HEK293 (cell line): ENCODE measurements around the gene MAPK12.

Experiments
- CTCF ChIA-PET: fragments of 350-600 bp; formaldehyde crosslinking; extraction: SDS; loops from one replicate; lab custom pipeline; 2021; ENCODE audit warnings: antibody characterized with exemption; lab: Yijun Ruan, JAX
- POLR2A ChIA-PET: fragments of 300-600 bp; formaldehyde crosslinking; extraction: SDS; loops from one replicate; lab custom pipeline; 2020; ENCODE audit warnings: antibody characterized with exemption, inconsistent platforms; lab: Yijun Ruan, JAX
- H3K27ac ChIP-seq: fragments of 200-500 bp; sonication (Bioruptor generic); 2 replicates; pipeline ENCODE4 v1.5.1; 2014; ENCODE audit warnings: low read depth, low read length, control low read depth, inconsistent platforms; ENCODE audit errors: extremely low read depth
- H3K36me3 ChIP-seq, 2 experiments: fragments of 200-500 bp in 1 of 2; sonication (Bioruptor generic) in 1 of 2; 1 replicate in 1 of 2; 2 replicates in 1 of 2; pipeline ENCODE4 v1.5.1; 2014 to 2017; ENCODE audit warnings: inconsistent platforms in 2 of 2, low read length in 2 of 2; ENCODE audit not compliant: control insufficient read depth in 2 of 2, insufficient read depth in 1 of 2
- H3K4me1 ChIP-seq: fragments of 200-500 bp; sonication (Bioruptor generic); 2 replicates; pipeline ENCODE4 v1.5.1; 2014; ENCODE audit warnings: mild to moderate bottlenecking, low read length, inconsistent platforms; ENCODE audit not compliant: control insufficient read depth, insufficient read depth
- H3K4me3 ChIP-seq: 2 replicates; pipeline ENCODE4 v1.5.1; 2011; ENCODE audit warnings: low read depth, mild to moderate bottlenecking, control low read depth, low read length, moderate library complexity
- H3K9me3 ChIP-seq: fragments of 200-500 bp; sonication (Bioruptor generic); 2 replicates; pipeline ENCODE4 v1.5.1; 2014; ENCODE audit warnings: low read depth, low read length, inconsistent platforms; ENCODE audit not compliant: control insufficient read depth, insufficient read depth
- ATF2 ChIP-seq: fragments of 450-650 bp; formaldehyde crosslinking; IDR thresholded peaks from 2 replicates; pipeline ENCODE4 v1.5.1; 2016; ENCODE audit warnings: missing biosample characterization, missing genetic modification characterization, low read depth
- BCL11B ChIP-seq: fragments of 450-650 bp; formaldehyde crosslinking; IDR thresholded peaks from 2 replicates; pipeline ENCODE4 v1.5.1; 2016; ENCODE audit warnings: low read depth, missing biosample characterization, missing genetic modification characterization
- GLIS2 ChIP-seq: fragments of 450-650 bp; formaldehyde crosslinking; IDR thresholded peaks from 2 replicates; pipeline ENCODE4 v1.5.1; 2016; ENCODE audit warnings: missing biosample characterization, missing genetic modification characterization
- HIC1 ChIP-seq: fragments of 450-650 bp; formaldehyde crosslinking; IDR thresholded peaks from 2 replicates; pipeline ENCODE4 v1.5.1; 2016; ENCODE audit warnings: missing biosample characterization, missing genetic modification characterization
- KLF1 ChIP-seq: fragments of 450-650 bp; formaldehyde crosslinking; IDR thresholded peaks from 2 replicates; pipeline ENCODE4 v1.5.1; 2016; ENCODE audit warnings: missing biosample characterization, missing genetic modification characterization
- ZBTB1 ChIP-seq: fragments of 450-650 bp; formaldehyde crosslinking; IDR thresholded peaks from 2 replicates; pipeline ENCODE4 v1.5.1; 2016; ENCODE audit warnings: missing biosample characterization, missing genetic modification characterization
- ZEB2 ChIP-seq: fragments of 450-650 bp; formaldehyde crosslinking; IDR thresholded peaks from 2 replicates; pipeline ENCODE4 v1.5.1; 2016; ENCODE audit warnings: missing biosample characterization, missing genetic modification characterization
- ZNF600 ChIP-seq: fragments of 450-650 bp; formaldehyde crosslinking; IDR thresholded peaks from 2 replicates; pipeline ENCODE4 v1.5.1; 2016; ENCODE audit warnings: missing biosample characterization, missing genetic modification characterization
- ZNF621 ChIP-seq: fragments of 450-650 bp; formaldehyde crosslinking; IDR thresholded peaks from 2 replicates; pipeline ENCODE4 v1.5.1; 2017; ENCODE audit warnings: missing biosample characterization, missing genetic modification characterization
- ZNF645 ChIP-seq: fragments of 450-650 bp; formaldehyde crosslinking; IDR thresholded peaks from 2 replicates; pipeline ENCODE4; 2016; ENCODE audit warnings: missing biosample characterization, missing genetic modification characterization
- ZNF692 ChIP-seq: fragments of 450-650 bp; formaldehyde crosslinking; IDR thresholded peaks from 2 replicates; pipeline ENCODE4 v1.5.1; 2016; ENCODE audit warnings: missing biosample characterization, missing genetic modification characterization
- TF ChIP-seq, protein P1 (sequence below): fragments of 450-650 bp; IDR thresholded peaks from 2 replicates; pipeline ENCODE4 v1.5.1; 2018; ENCODE audit warnings: missing biosample characterization, missing genetic modification characterization

Gene MAPK12

DNA sequence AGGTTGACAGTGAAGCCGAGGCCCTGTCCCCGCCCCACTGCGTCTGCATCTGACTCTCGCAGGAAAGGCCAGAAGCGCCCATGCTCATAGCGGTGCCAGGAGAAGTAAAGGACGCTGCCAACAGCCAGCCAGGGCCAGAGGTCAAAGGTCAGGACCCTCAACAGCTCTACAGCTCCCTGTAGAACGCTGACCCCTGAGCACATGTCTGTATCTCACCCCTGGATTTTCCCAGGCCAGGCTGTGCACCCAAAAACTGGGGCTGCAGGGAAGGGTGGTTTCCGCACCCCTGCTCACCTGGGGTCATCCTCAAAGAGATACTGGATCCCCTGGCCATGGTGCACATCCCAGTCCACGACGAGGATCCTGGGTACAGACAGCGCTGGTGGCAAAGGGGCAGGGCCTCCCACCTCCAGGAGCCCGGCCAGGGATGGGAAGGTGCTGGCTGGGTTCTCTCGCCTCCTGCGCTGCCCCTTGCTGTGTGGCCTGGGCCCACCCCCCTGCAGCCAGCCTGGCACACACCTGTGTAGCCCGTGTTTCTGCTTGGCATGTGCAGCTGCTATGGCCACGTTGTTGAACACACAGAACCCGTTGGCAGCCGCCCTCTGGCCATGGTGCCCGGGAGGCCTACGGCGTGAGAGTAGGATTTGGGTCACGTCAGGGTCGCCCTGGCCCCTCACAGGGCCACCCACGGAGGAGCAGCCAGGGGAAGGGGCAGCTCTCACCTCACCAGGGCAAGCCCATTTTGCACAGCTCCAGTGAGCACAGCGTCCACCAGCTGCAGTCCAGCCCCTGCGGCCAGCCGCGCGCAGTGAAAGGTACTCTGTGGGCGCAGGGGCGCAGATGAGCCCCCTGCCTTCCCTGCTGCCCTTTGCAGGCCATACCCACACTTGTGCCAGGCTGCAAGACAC lies 11.9 kb downstream of the MAPK12 start:
- peaks cover 12% of the 10 kb centered on the region for H3K4me1 ChIP-seq
- no peak overlapping the region for H3K4me3 ChIP-seq
- TF ChIP-seq ZNF692 (tag by site-specific recombination) (no peak), ATF2 (tag by site-specific recombination) (no peak), HIC1 (tag by site-specific recombination) (peak; percentile 45; the same call in 1 of the 2 replicates), BCL11B (tag by site-specific recombination) (peak; percentile 88), ZNF621 (tag by site-specific recombination) (no peak), GLIS2 (tag by site-specific recombination) (peak; percentile 73), ZNF645 (no peak), ZEB2 (0 out of 2 replicates have a peak, but pooled peaks have one; percentile 27)
- TF ChIP-seq, protein P1, sequence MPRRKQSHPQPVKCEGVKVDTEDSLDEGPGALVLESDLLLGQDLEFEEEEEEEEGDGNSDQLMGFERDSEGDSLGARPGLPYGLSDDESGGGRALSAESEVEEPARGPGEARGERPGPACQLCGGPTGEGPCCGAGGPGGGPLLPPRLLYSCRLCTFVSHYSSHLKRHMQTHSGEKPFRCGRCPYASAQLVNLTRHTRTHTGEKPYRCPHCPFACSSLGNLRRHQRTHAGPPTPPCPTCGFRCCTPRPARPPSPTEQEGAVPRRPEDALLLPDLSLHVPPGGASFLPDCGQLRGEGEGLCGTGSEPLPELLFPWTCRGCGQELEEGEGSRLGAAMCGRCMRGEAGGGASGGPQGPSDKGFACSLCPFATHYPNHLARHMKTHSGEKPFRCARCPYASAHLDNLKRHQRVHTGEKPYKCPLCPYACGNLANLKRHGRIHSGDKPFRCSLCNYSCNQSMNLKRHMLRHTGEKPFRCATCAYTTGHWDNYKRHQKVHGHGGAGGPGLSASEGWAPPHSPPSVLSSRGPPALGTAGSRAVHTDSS (tag by site-specific recombination) = no peak
- no peak overlapping the region for H3K27ac ChIP-seq
- ChIA-PET POLR2A (interaction anchor here (0.9 to 2.2 kb wide), 5 partner anchors 11 to 79 kb away, joined by 3 to 20 read pairs (median 15); partner anchors contain the start of genes MAPK12 and PLXNB2), CTCF (interaction anchor here (0.7 to 2.4 kb wide), 2 partner anchors 80 to 92 kb away, joined by 3 to 24 read pairs; no protein-coding TSS in a partner anchor)
- H3K36me3 ChIP-seq = peaks cover 8 to 73% of the 10 kb centered on the region in 2 experiments; a peak in 2 of 3 replicates
- H3K9me3 ChIP-seq = no peaks in the 10 kb centered on the region

- Histone ChIP-seq H3K4me1 (peaks cover 12% of the 10 kb centered on the region), H3K27ac (no peak overlapping the region), H3K9me3 (no peaks in the 10 kb centered on the region), H3K4me3 (no peak overlapping the region), H3K36me3 (peaks cover 8 to 61% of the 10 kb centered on the region in 2 experiments; a peak in 2 of 3 replicates)
- ChIA-PET CTCF (no interaction called here), POLR2A (interaction anchor here (0.6 to 2.3 kb wide), 2 partner anchors 24 to 276 kb away, joined by 3 to 5 read pairs; partner anchors contain the start of gene SCO2)
- TF ChIP-seq KLF1 (tag by site-specific recombination) (peak; percentile 94), ZBTB1 (tag by site-specific recombination) (no peak), ZNF600 (tag by site-specific recombination) (0 out of 2 replicates have a peak, but pooled peaks have one; percentile 1), GLIS2 (tag by site-specific recombination) (peak; percentile 25; the same call in 1 of the 2 replicates)
These were observed 13.0 kb downstream of the MAPK12 start for GRCh38 chr22:50248196-50249081.
